AML-193 (cell line): Measurements from ENCODE around the gene FILIP1L.

Experiments
- DNase-seq, 2 experiments: peaks; one replicate each; lab custom pipeline; 2025; lab: John Stamatoyannopoulos, UW

Gene FILIP1L

GRCh38 chr3:99950921-99951320 lies 163.4 kb downstream of the FILIP1L start:
- DNase-seq, result no peak

- DNase-seq, result no peak
These were observed 164.2 kb downstream of the FILIP1L start for GRCh38 chr3:99949956-99950670.

GRCh38 chr3:99948467-99949089 lies 165.7 kb downstream of the FILIP1L start:
- no peak for DNase-seq

- no peak for DNase-seq
These were observed 166.9 kb downstream of the FILIP1L start for GRCh38 chr3:99947356-99947755.

GRCh38 chr3:99945328-99945995 lies 168.8 kb downstream of the FILIP1L start:
- DNase-seq, result no peak

- no peak for DNase-seq
These were observed 170.2 kb downstream of the FILIP1L start for GRCh38 chr3:99943931-99944761.

GRCh38 chr3:99941211-99941610 lies 173.1 kb downstream of the FILIP1L start:
- no peak for DNase-seq

- no peak for DNase-seq
These were observed 174.0 kb downstream of the FILIP1L start for GRCh38 chr3:99940350-99940749.

- DNase-seq, result no peak
These were observed 174.4 kb downstream of the FILIP1L start for GRCh38 chr3:99939876-99940275.

- DNase-seq, result no peak
These were observed 175.9 kb downstream of the FILIP1L start for GRCh38 chr3:99938270-99938911.

GRCh38 chr3:99934975-99935797 lies 179.1 kb downstream of the FILIP1L start:
- DNase-seq, result no peak

- no peak for DNase-seq
These were observed 180.1 kb downstream of the FILIP1L start for GRCh38 chr3:99933971-99934750.

GRCh38 chr3:99931059-99931458 lies 183.2 kb downstream of the FILIP1L start:
- no peak for DNase-seq

- DNase-seq, result no peak
These were observed 184.6 kb downstream of the FILIP1L start for GRCh38 chr3:99929745-99930139.

GRCh38 chr3:99928771-99929744 lies 185.2 kb downstream of the FILIP1L start:
- DNase-seq, result no peak

- DNase-seq, result no peak
These were observed 186.4 kb downstream of the FILIP1L start for GRCh38 chr3:99927671-99928457.

GRCh38 chr3:99925584-99926230 lies 188.6 kb downstream of the FILIP1L start:
- DNase-seq, result no peak

GRCh38 chr3:99923873-99924272 lies 190.4 kb downstream of the FILIP1L start:
- DNase-seq, result no peak
